ENCODE results near the gene ERICH6B. TPM values are rescaled to one million over a fixed set of nuclear protein-coding genes. Genes with fewer than 3 reads are reported as not detected.
"Not testable (repeated sequence)": the region's sequence is repeated elsewhere in the genome, so short reads cannot be mapped to it uniquely, and the experiment has no call there.

ERICH6B gene
- total RNA-seq, 2 experiments from 2014 or later = not detected

DNA sequence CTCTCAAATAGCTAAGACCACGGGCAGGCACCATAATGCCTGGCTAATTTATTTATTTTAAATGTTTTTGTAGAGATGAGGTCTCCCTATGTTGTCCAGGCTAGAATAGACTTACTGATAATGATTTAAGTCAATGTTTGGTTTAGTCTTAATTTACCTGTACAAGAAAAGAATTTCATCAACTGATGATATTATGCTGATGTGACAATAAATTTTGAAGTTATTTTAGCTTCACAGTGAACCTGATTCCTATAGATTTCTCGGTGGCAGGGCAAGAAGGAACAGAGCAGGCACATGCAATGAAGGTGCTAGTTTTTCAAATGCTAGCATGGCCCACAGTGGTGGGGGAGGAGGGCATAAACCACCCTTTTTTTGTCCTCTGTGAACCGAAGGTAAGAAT, 44.0 kb upstream of the ERICH6B start:
- no peak for TF ChIP-seq CTCF (IDR thresholded peaks at IDR 0.05)
- ChIA-PET POLR2A (no interaction called here), CTCF (no interaction called here)
- Histone ChIP-seq H3K9me3 (ENCODE audit: control insufficient read depth in 1 of 2, insufficient read depth in 1 of 2, low read length in 2 of 2) (peaks cover 0 to 3% of the 10 kb centered on the region in 2 experiments), H3K27me3 (ENCODE audit: control insufficient read depth in 1 of 2, insufficient read depth in 2 of 2, low read length in 2 of 2) (no peaks in the 10 kb centered on the region), H3K36me3 (ENCODE audit: insufficient read depth, low read length) (no peaks in the 10 kb centered on the region), H3K4me3 (ENCODE audit: low read length) (no peak overlapping the region), H3K27ac (ENCODE audit: low read depth in 1 of 2, low read length in 2 of 2) (no peak overlapping the region), H3K4me1 (ENCODE audit: insufficient read depth, low read length) (no peaks in the 10 kb centered on the region)
- Mint-ChIP-seq H3K9me3 (no peaks in the 10 kb centered on the region), H3K27me3 (no peaks in the 10 kb centered on the region), H3K36me3 (ENCODE audit: low read depth) (no peaks in the 10 kb centered on the region), H3K27ac (no peak overlapping the region), H3K4me1 (ENCODE audit: low read depth) (peaks cover 6% of the 10 kb centered on the region), H3K4me3 (no peak overlapping the region)
- ATAC-seq (ENCODE audit: poor library complexity) (no peak), DNase-seq (no peak)
- intact Hi-C loops (cut with DNase I, micrococcal nuclease) = no loop called here

GRCh38 chr13:45658586-45659235, 43.2 kb upstream of the ERICH6B start:
- Histone ChIP-seq H3K27ac (ENCODE audit: low read depth in 1 of 2, low read length in 2 of 2) (no peak overlapping the region), H3K4me1 (ENCODE audit: insufficient read depth, low read length) (no peaks in the 10 kb centered on the region), H3K27me3 (ENCODE audit: control insufficient read depth in 1 of 2, insufficient read depth in 2 of 2, low read length in 2 of 2) (no peaks in the 10 kb centered on the region), H3K36me3 (ENCODE audit: insufficient read depth, low read length) (no peaks in the 10 kb centered on the region), H3K9me3 (ENCODE audit: control insufficient read depth in 1 of 2, insufficient read depth in 1 of 2, low read length in 2 of 2) (peaks cover 0 to 3% of the 10 kb centered on the region in 2 experiments), H3K4me3 (ENCODE audit: low read length) (no peak overlapping the region)
- intact Hi-C loops (cut with DNase I, micrococcal nuclease) = no loop called here
- Mint-ChIP-seq H3K9me3 (no peaks in the 10 kb centered on the region), H3K27ac (no peak overlapping the region), H3K4me3 (no peak overlapping the region), H3K36me3 (ENCODE audit: low read depth) (no peaks in the 10 kb centered on the region), H3K27me3 (no peaks in the 10 kb centered on the region), H3K4me1 (ENCODE audit: low read depth) (peaks cover 6% of the 10 kb centered on the region)
- TF ChIP-seq CTCF (IDR thresholded peaks at IDR 0.05) = no peak
- DNase-seq (no peak), ATAC-seq (ENCODE audit: poor library complexity) (no peak)
- ChIA-PET POLR2A (no interaction called here), CTCF (no interaction called here)

DNA sequence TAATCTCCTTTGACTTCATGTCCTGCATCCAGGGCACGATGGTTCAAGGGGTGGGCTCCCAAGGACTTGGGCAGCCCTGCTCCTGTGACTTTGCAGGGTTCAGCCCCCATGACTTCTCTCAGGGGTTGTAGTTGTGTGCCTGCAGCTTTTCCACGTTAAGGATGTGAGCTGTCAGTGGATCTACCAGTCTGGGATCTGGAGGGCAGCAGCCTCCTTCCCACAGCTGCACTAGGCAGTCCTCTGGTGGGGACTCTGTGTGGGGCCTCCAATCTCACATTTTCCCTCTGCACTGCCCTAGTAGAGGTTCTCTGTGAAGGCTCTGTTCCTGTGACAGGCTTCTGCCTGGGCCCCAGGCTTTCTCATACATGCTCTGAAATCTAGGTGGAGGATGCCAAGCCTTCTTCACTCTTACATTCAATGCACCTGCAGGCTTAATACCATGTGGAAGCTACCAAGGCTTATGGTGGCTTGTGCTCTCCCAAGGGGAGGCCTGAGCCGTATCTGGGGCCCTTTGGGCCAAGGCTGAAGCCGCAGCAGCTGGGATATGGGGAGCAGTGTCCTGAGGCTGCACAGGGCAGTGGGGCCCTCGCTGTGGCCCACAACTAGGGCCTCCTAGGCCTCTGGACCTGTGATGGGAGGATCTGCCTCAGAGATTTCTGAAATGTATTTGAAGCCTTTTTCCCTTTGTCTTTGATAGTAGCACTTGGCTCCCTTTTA, 39.3 kb upstream of the ERICH6B start:
- H3K9me3 Mint-ChIP-seq = no peaks in the 10 kb centered on the region
- Histone ChIP-seq H3K36me3 (ENCODE audit: insufficient read depth, low read length) (no peaks in the 10 kb centered on the region), H3K27me3 (ENCODE audit: control insufficient read depth in 1 of 2, insufficient read depth in 2 of 2, low read length in 2 of 2) (no peaks in the 10 kb centered on the region), H3K9me3 (ENCODE audit: control insufficient read depth in 1 of 2, insufficient read depth in 1 of 2, low read length in 2 of 2) (peaks cover 0 to 7% of the 10 kb centered on the region in 2 experiments), H3K4me3 (ENCODE audit: low read length) (no peak overlapping the region), H3K4me1 (ENCODE audit: insufficient read depth, low read length) (no peaks in the 10 kb centered on the region), H3K27ac (ENCODE audit: low read depth in 1 of 2, low read length in 2 of 2) (no peak overlapping the region)
- no peak for TF ChIP-seq CTCF (IDR thresholded peaks at IDR 0.05)
- H3K27me3 Mint-ChIP-seq = no peaks in the 10 kb centered on the region
- intact Hi-C loops (cut with DNase I, micrococcal nuclease) = no loop called here
- no peak overlapping the region for H3K4me3 Mint-ChIP-seq
- H3K27ac Mint-ChIP-seq = no peak overlapping the region
- DNase-seq = no peak
- ChIA-PET POLR2A (no interaction called here), CTCF (no interaction called here)
- no peaks in the 10 kb centered on the region for H3K36me3 Mint-ChIP-seq (ENCODE audit: low read depth)
- no peak for ATAC-seq (ENCODE audit: poor library complexity)
- no peaks in the 10 kb centered on the region for H3K4me1 Mint-ChIP-seq (ENCODE audit: low read depth)

- peaks cover 11 to 18% of the 10 kb centered on the region in 2 experiments for H3K9me3 ChIP-seq (ENCODE audit: control insufficient read depth in 1 of 2, insufficient read depth in 1 of 2, low read length in 2 of 2)
- H3K4me1 Mint-ChIP-seq (ENCODE audit: low read depth); ATAC-seq (ENCODE audit: poor library complexity); H3K4me1 ChIP-seq (ENCODE audit: insufficient read depth, low read length); H3K27ac Mint-ChIP-seq; POLR2A ChIA-PET; intact Hi-C loops (cut with DNase I, micrococcal nuclease); CTCF ChIA-PET; H3K36me3 ChIP-seq (ENCODE audit: insufficient read depth, low read length); H3K27ac ChIP-seq (ENCODE audit: low read depth in 1 of 2, low read length in 2 of 2); H3K4me3 ChIP-seq (ENCODE audit: low read length); H3K27me3 Mint-ChIP-seq; H3K27me3 ChIP-seq (ENCODE audit: control insufficient read depth in 1 of 2, insufficient read depth in 2 of 2, low read length in 2 of 2); H3K4me3 Mint-ChIP-seq; H3K36me3 Mint-ChIP-seq (ENCODE audit: low read depth); H3K9me3 Mint-ChIP-seq; DNase-seq: not testable (repeated sequence)
Measured at GRCh38 chr13:45645263-45645662, 29.7 kb upstream of the ERICH6B start.

DNA sequence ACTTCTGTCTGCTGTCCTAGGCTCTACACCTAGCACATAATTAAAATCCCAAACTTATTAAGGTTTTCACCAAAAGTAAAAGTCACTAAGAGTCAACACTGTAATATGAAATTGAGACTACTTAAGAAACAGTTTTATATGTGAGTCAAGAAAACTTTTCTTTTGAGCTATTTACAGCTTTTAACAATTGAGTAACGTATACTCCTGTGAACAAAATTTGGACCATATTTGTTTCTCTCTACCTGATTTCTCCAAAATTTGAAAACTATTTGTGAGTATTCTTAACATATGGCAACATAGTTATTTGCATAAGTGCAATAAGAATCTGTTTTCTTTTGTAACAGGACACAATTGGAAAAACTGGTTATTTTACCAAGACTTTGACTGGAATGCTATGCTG, 26.6 kb upstream of the ERICH6B start:
- H3K4me3 Mint-ChIP-seq; H3K4me1 Mint-ChIP-seq (ENCODE audit: low read depth); intact Hi-C loops (cut with DNase I, micrococcal nuclease); CTCF ChIA-PET; H3K27ac ChIP-seq (ENCODE audit: low read depth in 1 of 2, low read length in 2 of 2); H3K27me3 ChIP-seq (ENCODE audit: control insufficient read depth in 1 of 2, insufficient read depth in 2 of 2, low read length in 2 of 2); H3K36me3 ChIP-seq (ENCODE audit: insufficient read depth, low read length); DNase-seq; H3K4me3 ChIP-seq (ENCODE audit: low read length); ATAC-seq (ENCODE audit: poor library complexity); H3K4me1 ChIP-seq (ENCODE audit: insufficient read depth, low read length); H3K27me3 Mint-ChIP-seq; POLR2A ChIA-PET; H3K27ac Mint-ChIP-seq; H3K9me3 Mint-ChIP-seq; H3K36me3 Mint-ChIP-seq (ENCODE audit: low read depth): not testable (repeated sequence)
- H3K9me3 ChIP-seq (ENCODE audit: control insufficient read depth in 1 of 2, insufficient read depth in 1 of 2, low read length in 2 of 2) = peaks cover 11 to 18% of the 10 kb centered on the region in 2 experiments
